Stimulated activated CD4-positive, alpha-beta T cell treated with anti-CD3 and anti-CD28 coated beads, Interleukin-2, amount 100 ng/mL, for 24 hours (primary cell): ENCODE measurements around the gene SLC25A15.
"Not testable (repeated sequence)": the region's sequence is repeated elsewhere in the genome, so short reads cannot be mapped to it uniquely, and the experiment has no call there.

Experiments
- DNase-seq, 2 donors: peaks; one replicate each; pipeline ENCODE4 v3.0.0-alpha.2; 2020

SLC25A15 gene

GRCh38 chr13:40782971-40783370 lies 6.4 kb upstream of the SLC25A15 start:
- not testable (repeated sequence) for DNase-seq

GRCh38 chr13:40784540-40784939 lies 4.9 kb upstream of the SLC25A15 start:
- no peak for DNase-seq

DNA sequence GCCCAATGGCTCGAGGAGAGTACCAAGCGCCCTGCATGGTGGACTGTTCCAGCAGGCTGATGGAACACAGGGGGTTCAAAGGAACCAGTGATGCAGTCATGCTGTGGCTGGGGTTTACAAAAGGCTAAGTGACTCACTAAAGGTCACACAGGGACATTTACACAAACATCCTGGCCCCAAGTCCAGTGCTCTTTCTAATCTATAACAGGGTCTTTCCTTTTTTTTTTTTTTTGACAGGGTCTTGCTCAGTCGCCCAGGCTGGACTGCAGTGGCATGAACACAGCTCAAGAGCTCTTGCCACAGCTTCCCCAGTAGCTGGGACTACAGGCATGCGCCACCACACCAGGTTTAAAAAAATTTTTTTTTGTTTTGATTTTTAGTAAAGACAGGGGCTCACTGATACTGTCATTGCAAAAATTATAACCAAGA lies 2.8 kb upstream of the SLC25A15 start:
- no peak for DNase-seq

- no peak for DNase-seq
Measured at GRCh38 chr13:40787062-40787461, 2.3 kb upstream of the SLC25A15 start.

- peak in 1 of 2 donors; percentile 24 for DNase-seq
Measured at GRCh38 chr13:40788540-40789274, 704 bp upstream of the SLC25A15 start.

DNA sequence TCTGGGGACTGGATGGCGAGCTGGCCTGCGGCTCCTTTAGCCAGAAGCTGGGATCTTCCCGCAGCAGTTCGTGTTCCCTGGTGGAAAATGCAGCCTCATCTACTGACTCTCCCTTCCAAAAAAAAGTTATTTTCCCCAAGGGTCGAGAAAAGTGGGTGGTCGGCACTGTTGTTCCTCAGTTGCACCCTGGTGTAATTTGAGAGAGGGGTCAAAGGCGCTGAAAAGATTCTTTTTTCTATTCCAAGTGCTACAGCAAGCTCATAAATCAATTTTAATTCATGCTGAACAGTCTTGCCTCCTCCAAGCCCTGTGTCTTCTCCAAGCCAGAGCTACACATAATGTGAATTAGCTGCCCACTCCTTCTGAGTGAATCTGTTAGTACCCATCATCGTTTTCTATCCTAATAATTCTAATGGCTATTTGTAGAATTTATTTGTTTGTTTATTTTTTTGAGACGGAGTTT lies 774 bp downstream of the SLC25A15 start:
- no peak for DNase-seq

GRCh38 chr13:40792284-40793051 lies 3.1 kb downstream of the SLC25A15 start:
- DNase-seq, result no peak

DNA sequence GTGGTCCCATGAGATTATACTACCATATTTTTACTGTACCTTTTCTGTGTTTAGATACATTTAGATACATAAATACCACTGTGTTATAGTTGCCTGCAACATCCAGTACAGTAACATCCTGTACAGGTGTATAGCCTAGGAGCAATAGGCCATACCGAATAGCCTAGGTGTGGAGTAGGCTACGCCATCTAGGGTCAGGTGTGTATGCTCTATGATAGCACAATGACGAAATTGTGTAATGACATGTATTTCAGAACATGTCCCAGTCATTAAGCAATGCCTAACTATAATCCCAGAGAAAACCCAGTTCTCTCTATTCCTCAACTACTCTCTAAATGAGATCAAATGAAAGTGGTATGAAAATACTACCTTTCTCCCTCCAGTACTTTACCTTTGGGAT lies 3.9 kb downstream of the SLC25A15 start:
- DNase-seq, result no peak

GRCh38 chr13:40794414-40795368 lies 5.3 kb downstream of the SLC25A15 start:
- no peak for DNase-seq

DNA sequence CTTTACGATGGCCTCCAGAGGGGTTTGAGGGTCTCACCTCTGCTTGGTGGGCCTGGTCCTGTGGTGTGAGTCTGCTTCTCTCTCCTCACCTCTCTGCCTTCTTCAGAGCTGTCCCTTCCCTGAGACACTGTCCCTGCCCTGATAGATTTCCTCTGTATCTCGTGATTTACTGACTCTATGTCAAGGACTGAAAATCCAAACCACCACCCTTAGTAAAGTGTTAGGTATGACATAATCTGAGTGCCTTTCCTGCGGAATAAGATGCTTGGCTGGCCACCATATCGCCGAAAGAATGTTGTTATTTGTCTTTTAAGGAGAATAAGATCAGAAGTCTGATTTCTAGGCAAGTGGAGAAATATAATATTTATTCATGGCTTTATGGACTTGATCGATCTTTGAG lies 7.2 kb downstream of the SLC25A15 start:
- DNase-seq, result no peak

DNA sequence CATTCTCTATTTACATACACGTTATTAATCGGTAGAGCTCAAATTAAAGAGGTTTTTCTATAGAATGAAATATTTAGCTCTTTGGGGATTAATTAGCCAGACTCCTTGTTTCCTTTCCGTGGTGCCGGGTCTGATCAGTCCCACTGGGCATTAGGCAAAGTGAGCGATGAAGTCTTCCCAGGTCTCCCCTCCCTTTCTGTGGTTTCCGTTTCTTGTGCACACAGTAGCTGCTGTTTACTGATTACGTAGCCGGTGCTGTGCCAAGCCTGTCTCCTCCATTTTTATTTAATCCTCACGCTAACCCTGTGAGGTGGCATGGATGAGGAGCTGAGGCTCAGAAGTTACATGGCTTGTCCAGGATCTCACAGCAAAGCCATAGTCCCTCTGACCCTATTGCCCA lies 9.0 kb downstream of the SLC25A15 start:
- no peak for DNase-seq

GRCh38 chr13:40799508-40799907 lies 10.1 kb downstream of the SLC25A15 start:
- no peak for DNase-seq

- DNase-seq, result no peak
Measured at GRCh38 chr13:40800559-40800958, 11.1 kb downstream of the SLC25A15 start.

GRCh38 chr13:40801255-40802217 lies 12.1 kb downstream of the SLC25A15 start:
- DNase-seq, result no peak

- no peak for DNase-seq
Measured at GRCh38 chr13:40803316-40803715, 13.9 kb downstream of the SLC25A15 start.

DNA sequence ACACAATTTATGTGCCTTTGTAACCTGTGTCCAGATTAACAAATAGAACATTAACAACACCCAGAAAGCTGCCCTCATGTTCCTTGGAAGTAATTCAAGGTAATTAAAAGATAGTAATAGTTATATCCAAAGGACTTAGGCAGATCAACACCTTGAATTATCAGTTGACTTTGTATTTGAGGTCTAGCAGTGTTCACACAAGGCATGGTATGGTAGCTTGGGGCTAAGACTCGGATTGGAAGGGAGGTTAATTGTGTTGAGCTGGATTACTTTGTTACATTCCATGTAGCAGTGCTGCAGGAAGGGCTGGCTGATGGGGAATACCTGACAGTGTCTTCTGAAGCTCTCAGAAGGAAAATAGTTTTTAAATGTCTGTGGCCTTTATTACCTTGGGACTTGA lies 16.8 kb downstream of the SLC25A15 start:
- DNase-seq, result no peak

DNA sequence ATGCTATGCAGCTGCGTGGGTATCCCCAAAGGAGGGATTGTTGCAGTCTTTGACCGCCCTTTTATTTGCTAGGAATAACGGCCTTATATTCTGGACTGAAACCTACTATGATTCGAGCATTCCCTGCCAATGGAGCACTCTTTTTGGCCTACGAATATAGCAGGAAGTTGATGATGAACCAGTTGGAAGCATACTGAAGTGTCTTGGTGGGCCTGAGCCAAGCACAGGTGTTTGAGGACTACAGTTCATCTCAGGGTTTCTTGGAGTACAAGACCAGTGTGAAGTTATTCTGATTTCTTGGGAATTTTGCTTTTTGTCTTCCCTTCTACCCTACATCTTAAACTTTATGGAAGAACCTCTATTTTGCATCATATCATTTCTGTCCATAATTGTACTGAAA lies 20.1 kb downstream of the SLC25A15 start:
- no peak for DNase-seq

GRCh38 chr13:40812102-40812501 lies 22.7 kb downstream of the SLC25A15 start:
- DNase-seq, result no peak

DNA sequence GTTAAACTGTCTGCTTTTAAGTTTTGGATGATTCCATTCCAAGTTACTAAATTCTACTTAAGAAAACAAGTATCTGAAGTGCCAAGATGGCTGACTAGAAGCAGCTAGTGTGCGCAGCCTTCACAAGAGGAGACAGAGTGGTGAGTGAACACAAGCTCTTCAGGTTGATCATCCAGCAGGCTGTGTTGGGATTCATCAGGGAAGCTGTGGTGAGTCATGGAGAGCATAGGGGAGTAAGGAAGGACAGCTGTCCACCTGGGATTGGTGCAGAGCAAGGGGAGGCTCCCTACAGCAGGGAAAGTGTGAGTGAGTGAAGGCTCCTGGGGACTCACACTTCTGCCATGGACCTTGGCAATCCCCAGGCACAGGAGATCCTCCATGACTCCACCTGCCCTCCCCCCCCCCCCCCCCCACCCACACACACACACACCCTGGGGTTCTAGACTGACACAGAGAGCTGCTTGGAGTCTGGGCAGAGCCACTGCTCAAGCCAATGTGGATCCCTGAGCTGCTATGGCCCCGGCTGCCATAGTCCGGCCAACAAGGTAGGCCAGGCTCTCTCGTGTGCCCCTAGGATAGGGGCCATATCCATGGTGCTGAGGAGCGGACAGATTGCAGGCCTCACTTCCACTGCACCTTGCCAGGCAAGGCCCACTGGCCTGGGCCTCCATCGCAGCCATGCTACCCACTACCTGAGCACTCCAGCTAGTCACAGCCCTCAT lies 23.5 kb downstream of the SLC25A15 start:
- no peak for DNase-seq

GRCh38 chr13:40813667-40814454 lies 24.4 kb downstream of the SLC25A15 start:
- no peak for DNase-seq
